Activated CD4-positive, alpha-beta T cell treated with anti-CD3 and anti-CD28 coated beads for 1 hour (primary cell): Measurements from ENCODE around the gene S1PR4.
"Not testable (repeated sequence)": the region's sequence is repeated elsewhere in the genome, so short reads cannot be mapped to it uniquely, and the experiment has no call there.

Experiments
- DNase-seq: peaks from one replicate; pipeline ENCODE4 v3.0.0-alpha.2; 2020

The S1PR4 gene

DNA sequence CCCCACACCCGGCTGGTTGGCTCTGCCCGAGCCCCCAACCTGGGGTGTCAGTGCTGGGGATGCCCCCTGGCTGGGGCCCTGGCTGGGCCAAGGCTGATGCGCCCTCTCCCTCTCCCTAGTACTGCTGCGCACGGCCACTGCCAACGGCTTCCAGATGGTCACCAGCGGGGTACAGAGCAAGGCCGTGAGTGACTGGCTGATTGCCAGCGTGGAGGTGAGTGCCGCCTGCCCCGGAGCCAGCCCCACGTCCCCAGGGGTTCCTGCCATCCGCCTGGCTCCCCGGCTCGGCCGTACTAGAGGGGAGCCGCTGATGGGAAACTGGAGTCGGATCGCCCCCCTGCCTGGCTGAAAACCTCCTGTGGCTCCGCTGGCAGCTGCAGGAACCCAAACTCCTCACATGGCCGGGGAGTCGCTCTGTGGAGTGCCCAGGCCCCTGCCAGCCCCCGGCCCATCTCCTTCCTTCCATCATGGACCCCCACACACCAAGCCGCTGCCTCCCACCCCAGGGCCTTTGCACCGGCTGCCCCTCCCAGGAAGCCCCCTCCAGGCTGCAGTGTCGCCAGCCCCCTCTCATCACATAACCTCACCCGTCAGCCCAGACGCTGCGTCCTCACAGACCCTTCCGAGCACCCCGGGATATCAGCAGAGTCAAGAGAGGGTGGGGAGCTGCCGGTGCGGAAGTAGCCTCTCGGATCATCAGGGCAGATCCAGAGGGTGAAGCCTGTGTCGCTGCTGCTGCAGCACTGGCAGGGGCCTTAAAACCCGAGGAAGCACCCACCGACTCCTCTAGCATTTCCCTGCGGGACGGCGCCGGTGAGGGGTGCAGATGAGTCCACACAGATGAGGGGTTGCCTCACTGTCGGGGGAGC, 17.7 kb downstream of the S1PR4 start:
- DNase-seq, result no peak

DNA sequence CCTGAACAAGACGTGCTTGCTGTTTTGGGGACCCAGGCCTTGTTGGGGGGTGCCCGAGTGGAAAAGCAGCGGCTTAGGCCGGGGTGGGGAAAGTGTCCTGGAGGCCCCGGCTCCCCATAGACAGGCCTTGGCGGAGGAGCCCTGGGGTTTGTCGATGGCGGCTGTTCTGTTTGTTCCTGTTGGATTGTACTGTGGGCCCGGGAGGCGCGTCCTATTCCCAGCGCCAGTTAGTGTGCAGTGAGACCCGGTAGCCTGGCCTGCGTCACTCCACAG, 18.3 kb downstream of the S1PR4 start:
- DNase-seq, result no peak

DNA sequence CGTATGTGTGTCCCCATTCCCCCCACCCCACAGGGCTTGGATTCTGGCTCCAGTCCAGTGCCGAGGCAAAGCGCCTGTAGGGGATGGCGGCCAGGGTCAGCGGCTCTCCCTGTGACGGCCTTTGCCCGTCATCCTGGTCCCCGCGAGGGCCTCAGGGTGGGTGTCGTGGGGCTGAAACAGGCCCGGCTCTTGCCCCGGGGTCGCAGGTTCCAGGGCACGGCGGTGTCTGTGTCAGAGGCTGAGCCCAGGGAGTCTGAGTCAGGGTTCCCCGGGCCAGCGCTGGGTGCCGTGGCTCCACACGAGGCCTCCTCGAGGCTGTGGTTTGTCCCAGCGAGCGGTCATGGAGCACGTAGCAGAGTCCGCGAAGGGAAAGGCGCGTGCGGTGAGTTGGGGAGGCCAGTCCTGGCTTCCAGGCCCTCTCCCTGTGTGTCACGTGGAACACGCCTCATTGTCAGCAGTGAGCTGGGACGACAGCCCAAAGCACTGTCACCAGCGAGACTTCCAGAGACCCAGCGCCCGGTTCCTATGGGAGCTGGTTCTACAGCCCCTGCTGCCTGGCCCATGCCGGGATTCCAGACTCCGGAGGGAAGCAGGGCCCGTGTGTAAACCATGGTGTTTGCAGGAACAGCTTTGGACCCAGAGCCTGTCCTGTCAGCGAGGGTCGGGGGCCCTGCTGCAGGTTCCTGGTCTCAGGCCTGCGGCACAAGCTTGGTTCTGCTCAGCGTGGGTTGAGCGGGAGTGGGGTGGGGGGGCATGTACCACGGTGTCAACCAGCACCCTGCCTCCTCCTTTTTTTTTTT, 20.5 kb downstream of the S1PR4 start:
- no peak for DNase-seq

DNA sequence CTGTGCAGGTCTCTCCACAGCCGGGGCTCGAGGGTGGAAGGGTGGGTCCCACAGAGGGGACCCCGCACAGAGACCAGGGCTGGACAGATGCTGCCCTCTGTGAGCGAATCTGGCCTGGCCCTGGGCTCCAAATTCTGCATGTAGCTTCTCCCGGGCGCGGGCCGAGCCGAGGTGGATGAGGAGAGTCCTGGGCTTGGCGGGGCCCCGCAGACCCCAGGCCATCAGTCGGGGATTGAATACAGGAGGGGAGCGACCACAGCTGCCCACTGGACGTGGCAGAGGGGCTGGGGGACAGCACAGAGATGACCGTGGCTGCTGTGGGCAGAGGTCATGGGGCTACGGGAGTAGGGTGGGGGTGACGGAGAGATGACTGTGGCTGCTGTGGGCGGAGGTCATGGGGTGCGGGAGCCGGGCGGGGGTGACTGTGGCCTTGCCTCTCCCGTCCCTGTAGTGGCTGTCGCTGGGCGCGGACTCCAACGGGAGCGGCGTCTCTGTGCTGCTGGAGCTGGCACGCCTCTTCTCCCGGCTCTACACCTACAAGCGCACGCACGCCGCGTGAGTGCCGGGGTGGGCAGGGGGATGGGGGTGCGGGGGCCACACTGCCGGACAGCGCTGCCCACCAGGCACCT, 22.6 kb downstream of the S1PR4 start:
- DNase-seq, result no peak

DNA sequence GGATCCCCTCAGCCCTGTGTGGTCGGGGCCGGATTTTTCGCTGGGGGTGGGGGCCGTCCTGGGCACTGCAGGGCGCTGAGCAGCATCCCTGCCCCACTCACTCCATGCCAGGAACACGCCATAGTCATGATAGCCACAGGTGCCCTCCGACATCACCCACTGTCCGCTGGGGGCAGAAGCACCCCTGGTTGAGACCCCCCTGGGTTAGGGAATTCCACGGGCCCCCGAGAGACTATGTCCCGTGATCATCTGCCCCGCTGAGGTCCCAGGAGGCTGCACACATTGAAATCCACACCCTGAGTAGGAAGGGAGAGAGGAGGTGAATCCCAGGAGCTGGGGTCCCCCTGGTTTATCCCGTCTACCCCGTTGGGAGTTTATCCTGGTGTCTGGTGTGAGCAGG, 23.3 kb downstream of the S1PR4 start:
- DNase-seq, result no peak

DNA sequence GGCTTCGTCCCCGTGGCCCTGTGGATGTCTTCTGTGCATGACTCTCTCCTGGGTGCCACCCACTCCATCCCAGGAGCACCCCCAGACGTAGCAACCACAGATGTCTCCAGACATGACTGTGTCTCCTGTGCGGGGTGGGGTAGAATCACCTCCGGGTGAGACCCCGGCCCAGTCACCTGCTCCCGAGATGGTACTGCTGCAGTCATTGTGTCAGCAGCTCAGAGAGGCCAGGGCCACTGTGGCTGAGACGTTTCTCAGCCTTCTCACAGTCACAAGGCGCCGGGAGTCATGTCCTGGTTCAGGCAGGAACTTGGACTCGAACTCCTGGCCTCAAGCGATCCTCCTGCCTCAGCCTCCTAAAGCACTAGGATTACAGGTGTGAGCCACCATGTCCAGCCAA, 23.8 kb downstream of the S1PR4 start:
- DNase-seq, result no peak

DNA sequence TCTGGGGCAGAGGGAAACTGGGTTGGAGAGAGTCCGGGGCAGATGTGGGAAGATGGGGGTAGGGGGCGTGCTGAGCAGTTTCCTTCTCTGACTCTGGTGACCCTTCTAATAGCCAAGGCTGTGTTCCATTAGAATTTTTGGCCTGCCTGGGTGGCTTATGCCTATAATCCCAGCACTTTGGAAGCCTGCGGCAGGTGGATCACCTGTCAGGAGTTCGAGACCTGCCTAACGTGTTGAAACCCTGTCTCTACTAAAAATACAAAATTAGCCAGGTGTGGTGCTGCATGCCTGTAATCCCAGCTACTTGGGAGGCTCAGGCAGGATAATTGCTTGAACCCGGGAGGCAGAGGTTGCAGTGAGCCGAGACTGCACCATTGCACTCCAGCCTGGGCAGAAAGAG, 24.3 kb downstream of the S1PR4 start:
- not testable (repeated sequence) for DNase-seq

DNA sequence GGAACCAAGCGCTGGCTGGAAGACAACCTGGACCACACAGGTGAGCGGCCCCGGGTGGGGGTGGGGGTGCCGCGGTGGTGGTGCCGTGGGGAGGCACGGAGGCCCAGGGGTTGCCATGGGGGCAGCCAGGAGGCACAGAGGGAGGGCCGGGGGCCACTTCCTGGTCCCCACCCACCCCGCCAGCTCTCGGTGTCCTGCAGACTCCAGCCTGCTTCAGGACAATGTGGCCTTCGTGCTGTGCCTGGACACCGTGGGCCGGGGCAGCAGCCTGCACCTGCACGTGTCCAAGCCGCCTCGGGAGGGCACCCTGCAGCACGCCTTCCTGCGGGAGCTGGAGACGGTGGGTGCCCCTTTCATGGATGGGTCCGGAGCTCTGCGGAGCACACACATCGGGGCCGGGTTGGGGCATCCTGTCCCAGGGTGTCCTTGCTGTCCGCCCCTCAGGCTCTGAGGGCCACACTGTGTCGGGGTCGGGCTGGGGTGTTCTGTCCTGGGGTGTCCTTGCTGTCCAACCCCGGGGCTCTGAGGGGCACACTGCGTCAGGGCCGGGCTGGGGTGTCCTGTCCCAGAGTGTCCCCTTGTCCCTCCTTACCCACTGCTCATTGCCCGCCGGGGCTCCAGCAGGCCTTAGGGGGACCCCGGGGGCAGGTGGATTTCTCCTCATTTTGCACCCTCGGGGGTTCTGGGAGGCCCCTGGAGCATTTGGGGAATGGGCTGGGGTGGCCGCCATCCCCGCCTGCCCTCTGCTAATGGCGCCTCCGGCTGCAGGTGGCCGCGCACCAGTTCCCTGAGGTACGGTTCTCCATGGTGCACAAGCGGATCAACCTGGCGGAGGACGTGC, 25.5 kb downstream of the S1PR4 start:
- DNase-seq, result no peak

DNA sequence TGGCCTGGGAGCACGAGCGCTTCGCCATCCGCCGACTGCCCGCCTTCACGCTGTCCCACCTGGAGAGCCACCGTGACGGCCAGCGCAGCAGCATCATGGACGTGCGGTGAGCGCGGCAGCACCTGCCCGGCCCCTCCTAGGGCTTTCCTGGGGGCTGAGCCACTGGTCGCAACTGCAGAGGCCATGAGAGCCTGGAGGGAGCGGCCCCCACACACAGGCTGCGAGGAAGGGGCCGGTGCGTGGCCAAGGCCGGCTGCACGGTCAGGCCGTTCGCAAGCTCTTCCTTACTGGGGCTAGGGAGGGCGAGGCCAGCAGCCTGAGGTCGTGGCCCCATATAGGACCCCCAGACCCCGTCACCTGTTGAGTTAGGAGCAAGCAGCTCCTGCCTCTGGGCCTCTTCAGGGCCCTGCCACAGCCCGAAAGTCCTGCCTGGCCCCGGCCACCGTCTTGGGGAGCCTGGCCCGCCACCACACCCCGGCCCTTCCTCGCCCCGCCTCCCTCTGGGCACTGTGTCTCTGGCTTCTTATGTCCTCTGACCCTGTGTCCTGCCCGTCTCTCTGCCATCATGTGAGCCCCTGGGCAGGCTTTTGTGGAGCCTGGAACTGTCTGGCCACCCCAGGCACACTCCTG, 26.2 kb downstream of the S1PR4 start:
- DNase-seq, result no peak

DNA sequence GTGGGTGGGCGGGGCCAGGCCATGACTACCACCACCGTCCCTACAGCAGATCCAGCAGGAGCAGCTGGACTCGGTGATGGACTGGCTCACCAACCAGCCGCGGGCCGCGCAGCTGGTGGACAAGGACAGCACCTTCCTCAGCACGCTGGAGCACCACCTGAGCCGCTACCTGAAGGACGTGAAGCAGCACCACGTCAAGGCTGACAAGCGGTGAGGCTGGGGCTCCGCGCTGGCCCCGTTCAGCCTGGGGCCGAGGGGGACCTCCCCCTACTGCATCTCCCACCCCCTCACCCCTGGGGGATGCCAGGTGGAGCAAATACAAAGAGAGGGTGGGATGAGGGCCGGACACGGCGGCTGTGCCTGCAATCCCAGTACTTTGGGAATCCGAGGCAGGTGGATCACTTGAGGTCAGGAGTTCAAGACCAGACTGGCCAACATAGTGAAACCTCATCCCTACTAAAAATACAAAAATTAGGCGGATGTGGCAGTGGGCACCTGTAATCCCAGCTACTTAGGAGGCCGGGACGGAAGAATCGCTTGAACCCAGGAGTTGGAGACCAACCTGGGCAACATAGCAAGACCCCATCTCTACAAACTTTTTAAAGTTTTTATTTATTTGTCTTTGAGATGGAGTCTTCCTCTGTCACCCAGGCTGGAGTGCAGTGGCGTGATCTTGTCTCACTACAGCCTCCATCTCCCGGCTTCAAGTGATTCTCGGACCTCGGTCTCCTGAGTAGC, 27.8 kb downstream of the S1PR4 start:
- DNase-seq, result no peak

DNA sequence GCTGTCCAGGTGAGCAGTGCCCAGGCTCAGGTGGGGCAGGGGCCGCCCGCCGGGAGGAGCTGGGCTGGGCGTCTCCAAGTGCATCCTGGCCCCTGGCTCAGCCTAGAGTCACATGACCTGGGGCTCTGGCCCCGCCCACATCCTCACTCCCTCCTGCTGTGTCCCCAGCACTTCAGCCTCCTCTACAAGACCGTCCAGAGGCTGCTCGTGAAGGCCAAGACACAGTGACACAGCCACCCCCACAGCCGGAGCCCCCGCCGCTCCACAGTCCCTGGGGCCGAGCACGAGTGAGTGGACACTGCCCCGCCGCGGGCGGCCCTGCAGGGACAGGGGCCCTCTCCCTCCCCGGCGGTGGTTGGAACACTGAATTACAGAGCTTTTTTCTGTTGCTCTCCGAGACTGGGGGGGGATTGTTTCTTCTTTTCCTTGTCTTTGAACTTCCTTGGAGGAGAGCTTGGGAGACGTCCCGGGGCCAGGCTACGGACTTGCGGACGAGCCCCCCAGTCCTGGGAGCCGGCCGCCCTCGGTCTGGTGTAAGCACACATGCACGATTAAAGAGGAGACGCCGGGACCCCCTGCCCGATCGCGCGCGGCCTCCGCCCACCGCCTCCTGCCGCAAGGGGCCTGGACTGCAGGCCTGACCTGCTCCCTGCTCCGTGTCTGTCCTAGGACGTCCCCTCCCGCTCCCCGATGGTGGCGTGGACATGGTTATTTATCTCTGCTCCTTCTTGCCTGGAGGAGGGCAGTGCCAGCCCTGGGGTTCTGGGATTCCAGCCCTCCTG, 29.1 kb downstream of the S1PR4 start:
- DNase-seq, result no peak

GRCh38 chr19:3208317-3209207, 30.0 kb downstream of the S1PR4 start:
- no peak for DNase-seq

DNA sequence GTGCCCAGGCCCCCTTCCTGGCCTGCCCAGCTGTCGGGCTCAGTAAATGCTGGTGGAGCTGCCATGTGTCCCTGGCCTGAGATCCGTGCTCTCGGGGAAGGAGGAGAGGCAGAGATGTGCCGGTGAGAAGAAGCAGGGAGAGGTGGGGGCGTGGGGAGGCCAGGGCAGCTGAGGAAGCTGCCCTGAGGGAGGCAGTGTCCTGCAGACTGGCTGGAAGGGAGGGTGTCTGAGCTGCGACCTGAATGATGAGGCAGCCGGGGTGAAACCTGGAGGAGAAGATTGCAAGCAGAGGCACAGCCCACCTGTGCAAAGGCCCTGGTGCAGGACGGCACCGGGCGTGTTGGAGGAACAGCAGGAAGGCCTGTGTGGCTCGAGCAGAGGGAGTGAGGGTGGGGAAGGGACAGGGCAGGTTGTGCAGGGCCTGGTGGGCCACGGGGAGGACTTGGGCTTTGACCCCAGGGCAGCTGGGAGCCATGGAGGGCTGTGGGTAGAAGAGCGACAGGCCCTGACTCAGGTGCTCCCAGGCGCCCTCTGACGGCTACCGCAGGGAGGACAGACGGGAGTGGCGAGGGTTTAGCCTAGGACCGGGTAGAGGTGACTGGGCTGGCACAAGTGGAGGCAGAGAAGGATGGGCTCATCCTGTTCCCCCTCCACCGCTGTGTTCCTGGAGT, 31.9 kb downstream of the S1PR4 start:
- peak; percentile 46 for DNase-seq

GRCh38 chr19:3211191-3211590, 32.6 kb downstream of the S1PR4 start:
- no peak for DNase-seq

DNA sequence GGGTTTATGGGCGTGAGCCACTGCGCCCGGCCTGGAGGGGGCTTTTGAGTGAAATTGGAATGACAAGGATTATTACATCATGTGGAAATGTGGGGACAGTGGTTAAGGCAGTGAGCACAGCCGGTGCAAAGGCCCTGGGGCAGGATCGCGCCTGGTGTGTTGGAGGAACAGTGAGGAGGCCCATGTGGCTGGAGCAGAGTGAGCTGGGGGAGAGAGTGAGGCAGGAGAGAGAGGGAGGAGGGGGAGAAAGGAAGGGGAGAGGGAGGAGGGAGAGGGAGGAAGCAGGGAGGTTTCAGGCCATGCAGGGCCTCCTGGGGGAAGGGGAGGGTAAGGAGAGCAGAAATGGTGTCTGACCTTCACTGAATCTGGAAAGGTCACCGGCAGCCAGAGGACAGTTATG, 34.6 kb downstream of the S1PR4 start:
- DNase-seq, result no peak

DNA sequence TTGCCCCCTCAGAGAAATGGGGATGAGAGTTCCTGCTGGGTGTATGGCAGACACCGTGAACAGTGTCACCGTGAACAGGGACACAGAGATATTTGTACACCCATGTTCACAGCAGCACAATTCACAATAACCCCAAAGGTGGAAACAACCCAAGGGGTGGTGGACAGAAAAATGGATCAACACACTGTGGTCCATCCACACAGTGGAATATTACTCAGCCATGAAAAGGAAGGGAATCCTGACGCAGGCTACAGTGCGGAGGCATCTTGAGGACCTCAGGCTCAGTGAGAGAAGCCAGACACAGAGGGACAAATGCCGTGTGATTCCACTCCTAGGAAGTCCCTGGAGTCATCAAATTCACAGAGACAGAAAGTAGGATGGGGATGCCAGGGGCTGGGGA, 38.3 kb downstream of the S1PR4 start:
- DNase-seq, result no peak

GRCh38 chr19:3220576-3220975, 42.0 kb downstream of the S1PR4 start:
- no peak for DNase-seq

- DNase-seq, result not testable (repeated sequence)
Measured at GRCh38 chr19:3221576-3221975, 43.0 kb downstream of the S1PR4 start.

GRCh38 chr19:3222709-3223108, 44.1 kb downstream of the S1PR4 start:
- DNase-seq, result no peak
